A673 (cell line): Measurements from ENCODE around the gene DENND1A.

Source experiments
- EZH2 ChIP-seq: fragments of 200-600 bp; sonication (generic); IDR thresholded peaks from 2 replicates; pipeline ENCODE4 v1.6.1; 2017; ENCODE audit warnings: borderline replicate concordance, low read depth, mild to moderate bottlenecking, mixed read lengths, antibody characterized with exemption, low read length; ENCODE audit not compliant: poor library complexity, severe bottlenecking
- TF ChIP-seq, protein P1 (sequence below): fragments of 300-800, 200-600 bp; sonication (generic); conservative IDR thresholded peaks from 2 replicates; pipeline ENCODE4 v1.5.1; 2017; ENCODE audit warnings: low read depth, mild to moderate bottlenecking, antibody characterized with exemption, low read length, moderate library complexity, mixed read lengths

DNA sequence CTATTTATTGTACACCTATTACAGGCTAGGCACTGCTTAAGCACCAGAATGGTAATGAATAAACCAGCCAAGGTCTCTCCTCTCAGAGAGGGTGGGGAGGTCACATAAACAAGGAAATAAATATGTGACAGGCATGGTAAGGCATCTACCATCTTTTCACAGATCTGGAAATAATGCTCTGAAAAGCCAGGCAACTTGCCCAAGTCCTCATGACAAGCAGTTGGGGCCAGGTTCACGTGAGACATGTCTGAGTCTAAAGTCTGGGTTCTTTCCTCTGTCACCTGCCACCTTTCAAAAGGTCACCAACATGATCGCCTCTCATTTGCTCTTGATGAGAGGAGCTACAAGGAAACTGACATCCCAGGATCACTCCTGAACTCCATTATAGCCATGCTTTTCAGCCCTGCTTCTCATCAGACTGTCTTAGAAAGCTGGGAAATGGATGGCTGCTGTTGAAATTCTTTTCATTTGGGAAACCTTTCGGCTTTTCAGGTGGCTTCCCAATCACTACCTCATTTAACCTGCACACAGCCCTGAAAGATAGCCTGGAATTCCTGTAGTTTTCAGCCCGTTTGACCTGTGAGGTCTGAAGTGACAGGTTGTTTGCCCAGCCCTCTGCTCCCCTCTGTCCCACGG, 450.8 kb downstream of the DENND1A start:
- TF ChIP-seq, protein P1, sequence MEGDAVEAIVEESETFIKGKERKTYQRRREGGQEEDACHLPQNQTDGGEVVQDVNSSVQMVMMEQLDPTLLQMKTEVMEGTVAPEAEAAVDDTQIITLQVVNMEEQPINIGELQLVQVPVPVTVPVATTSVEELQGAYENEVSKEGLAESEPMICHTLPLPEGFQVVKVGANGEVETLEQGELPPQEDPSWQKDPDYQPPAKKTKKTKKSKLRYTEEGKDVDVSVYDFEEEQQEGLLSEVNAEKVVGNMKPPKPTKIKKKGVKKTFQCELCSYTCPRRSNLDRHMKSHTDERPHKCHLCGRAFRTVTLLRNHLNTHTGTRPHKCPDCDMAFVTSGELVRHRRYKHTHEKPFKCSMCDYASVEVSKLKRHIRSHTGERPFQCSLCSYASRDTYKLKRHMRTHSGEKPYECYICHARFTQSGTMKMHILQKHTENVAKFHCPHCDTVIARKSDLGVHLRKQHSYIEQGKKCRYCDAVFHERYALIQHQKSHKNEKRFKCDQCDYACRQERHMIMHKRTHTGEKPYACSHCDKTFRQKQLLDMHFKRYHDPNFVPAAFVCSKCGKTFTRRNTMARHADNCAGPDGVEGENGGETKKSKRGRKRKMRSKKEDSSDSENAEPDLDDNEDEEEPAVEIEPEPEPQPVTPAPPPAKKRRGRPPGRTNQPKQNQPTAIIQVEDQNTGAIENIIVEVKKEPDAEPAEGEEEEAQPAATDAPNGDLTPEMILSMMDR = no peak
- no peak for TF ChIP-seq EZH2
